Mesendoderm (in vitro differentiated cells): ENCODE results near the gene LRRC17.

Experiments used
- DNase-seq: peaks from one replicate; pipeline ENCODE4 v3.0.0; 2013
- H2AK5ac ChIP-seq: 2 replicates; pipeline ENCODE4 v1.6.1; 2013; ENCODE audit warnings: low read length, inconsistent platforms
- H2BK120ac ChIP-seq: 2 replicates; pipeline ENCODE4 v1.6.1; 2013; ENCODE audit warnings: low read depth, mild to moderate bottlenecking, low read length, moderate library complexity, mixed read lengths
- H2BK15ac ChIP-seq: replicated peaks from 2 replicates; pipeline ENCODE4 v1.6.1; 2013; ENCODE audit warnings: low read depth, mild to moderate bottlenecking, moderate library complexity
- H2BK5ac ChIP-seq: 2 replicates; pipeline ENCODE4 v1.6.1; 2013; ENCODE audit warnings: low read length, inconsistent platforms
- H3K18ac ChIP-seq: 2 replicates; pipeline ENCODE4 v1.6.1; 2013; ENCODE audit warnings: mild to moderate bottlenecking, low read length, mixed read lengths
- H3K23ac ChIP-seq: one replicate; pipeline ENCODE4 v1.6.1; 2013; ENCODE audit warnings: low read length
- H3K27ac ChIP-seq: 2 replicates; pipeline ENCODE4 v1.5.1; 2013; ENCODE audit warnings: low read depth, mild to moderate bottlenecking, inconsistent platforms, low read length, moderate library complexity
- H3K27me3 ChIP-seq: 2 replicates; pipeline ENCODE4 v1.6.1; 2013; ENCODE audit warnings: low read length, control low read depth, mild to moderate bottlenecking, inconsistent platforms; ENCODE audit not compliant: insufficient read depth, poor library complexity
- H3K36me3 ChIP-seq: 2 replicates; pipeline ENCODE4 v1.6.1; 2013; ENCODE audit warnings: low read length, inconsistent platforms; ENCODE audit not compliant: control insufficient read depth, insufficient read depth
- H3K4ac ChIP-seq: one replicate; pipeline ENCODE4 v1.6.1; 2013; ENCODE audit warnings: low read depth, mild to moderate bottlenecking, low read length, moderate library complexity
- H3K4me1 ChIP-seq: 2 replicates; pipeline ENCODE4 v1.6.1; 2013; ENCODE audit warnings: low read depth, low read length, inconsistent platforms; ENCODE audit not compliant: control insufficient read depth
- H3K4me2 ChIP-seq: 2 replicates; pipeline ENCODE4 v1.6.1; 2013; ENCODE audit warnings: low read length
- H3K4me3 ChIP-seq: 2 replicates; pipeline ENCODE4 v1.5.1; 2013; ENCODE audit warnings: mild to moderate bottlenecking, low read length
- H3K56ac ChIP-seq: one replicate; pipeline ENCODE4 v1.6.1; 2013; ENCODE audit warnings: low read length
- H3K79me1 ChIP-seq: 2 replicates; pipeline ENCODE4 v1.6.1; 2013; ENCODE audit warnings: low read length, inconsistent platforms
- H3K79me2 ChIP-seq: 2 replicates; pipeline ENCODE4 v1.6.1; 2013; ENCODE audit warnings: mild to moderate bottlenecking, low read length; ENCODE audit not compliant: control insufficient read depth, insufficient read depth
- H3K9ac ChIP-seq: 2 replicates; pipeline ENCODE4 v1.6.1; 2013; ENCODE audit warnings: low read length, inconsistent platforms
- H4K5ac ChIP-seq: one replicate; pipeline ENCODE4 v1.6.1; 2013; ENCODE audit warnings: low read length
- H4K8ac ChIP-seq: one replicate; pipeline ENCODE4 v1.6.1; 2013; ENCODE audit warnings: low read depth, mild to moderate bottlenecking, control low read depth, low read length, moderate library complexity
- WGBS: extraction: QIAGEN DNeasy Blood & Tissue Kit; methylation state at CpG from one replicate; pipeline ENCODE4 v1.1.7; 2013; ENCODE audit warnings: low lambda C conversion rate, missing lambda C conversion rate; ENCODE audit not compliant: insufficient coverage; ENCODE audit errors: extremely low coverage; 5-methylcytosine and 5-hydroxymethylcytosine counted together

The LRRC17 gene

DNA sequence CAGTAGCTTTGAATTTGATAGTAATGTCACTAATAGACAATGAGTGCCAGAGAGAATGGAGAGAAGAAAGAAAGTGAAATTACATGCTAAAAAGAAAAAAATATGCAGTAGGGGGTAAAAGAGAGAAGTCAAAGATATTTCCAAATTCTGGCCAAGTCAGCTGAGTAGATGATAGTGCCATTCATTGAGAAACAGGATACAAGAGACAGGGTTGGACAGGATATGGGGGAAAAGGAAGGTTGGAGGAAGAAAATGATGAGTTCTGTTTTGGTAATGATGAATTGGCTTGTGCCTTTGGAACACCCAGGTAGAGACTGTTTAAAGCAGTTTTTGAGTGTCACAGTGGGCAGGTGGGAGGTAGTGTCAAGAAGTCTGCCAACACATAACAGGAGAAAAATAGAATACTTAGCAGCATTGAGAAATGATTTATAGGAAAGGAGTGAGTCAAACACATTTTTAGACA is 78.3 kb downstream of the LRRC17 start:
- Histone ChIP-seq H3K79me2 (no peaks in the 10 kb centered on the region), H2BK5ac (no peak overlapping the region), H3K79me1 (no peaks in the 10 kb centered on the region), H4K8ac (no peak overlapping the region), H3K23ac (no peak overlapping the region), H2AK5ac (no peak overlapping the region), H3K4me2 (no peak overlapping the region), H3K4me1 (no peaks in the 10 kb centered on the region), H3K9ac (no peak overlapping the region), H3K27me3 (no peaks in the 10 kb centered on the region), H2BK120ac (no peak overlapping the region), H3K56ac (no peak overlapping the region), H3K4me3 (no peak overlapping the region), H3K4ac (no peak overlapping the region), H2BK15ac (no peak overlapping the region), H3K27ac (no peak overlapping the region), H3K36me3 (no peaks in the 10 kb centered on the region), H4K5ac (no peak overlapping the region), H3K18ac (no peak overlapping the region)
- no peak for DNase-seq

GRCh38 chr7:102991540-102992214 is 78.9 kb downstream of the LRRC17 start:
- DNase-seq = no peak
- Histone ChIP-seq H3K4ac (no peak overlapping the region), H3K9ac (no peak overlapping the region), H3K4me2 (no peak overlapping the region), H2BK5ac (no peak overlapping the region), H2AK5ac (no peak overlapping the region), H3K4me3 (no peak overlapping the region), H3K79me2 (no peaks in the 10 kb centered on the region), H3K56ac (no peak overlapping the region), H3K36me3 (no peaks in the 10 kb centered on the region), H3K27me3 (no peaks in the 10 kb centered on the region), H3K18ac (no peak overlapping the region), H3K79me1 (no peaks in the 10 kb centered on the region), H4K8ac (no peak overlapping the region), H2BK15ac (no peak overlapping the region), H3K23ac (no peak overlapping the region), H3K4me1 (no peaks in the 10 kb centered on the region), H2BK120ac (no peak overlapping the region), H3K27ac (no peak overlapping the region), H4K5ac (no peak overlapping the region)
- WGBS = no CpG with 5 or more reads among the region's 2 CpGs

DNA sequence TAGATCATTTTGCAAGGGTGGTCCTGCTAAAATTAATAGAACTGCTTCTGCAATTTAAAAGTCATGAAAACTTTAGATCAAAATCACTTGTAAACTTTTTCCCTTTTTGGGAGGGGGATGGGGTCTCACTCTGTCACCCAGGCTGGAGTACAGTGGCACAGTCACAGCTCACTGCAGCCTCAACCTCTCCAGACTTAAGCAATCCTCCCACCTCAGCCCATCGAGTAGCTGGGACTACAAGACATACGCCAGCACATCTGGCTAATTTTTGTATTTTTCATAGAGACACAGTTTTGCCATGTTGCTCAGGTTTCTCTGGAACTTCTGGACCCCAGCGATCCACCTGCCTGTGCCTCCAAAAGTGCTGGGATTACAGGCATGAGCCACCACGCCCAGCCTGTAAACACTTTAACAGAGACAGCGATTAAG is 79.7 kb downstream of the LRRC17 start:
- no peak overlapping the region for H3K9ac ChIP-seq
- H3K4me2 ChIP-seq = no peak overlapping the region
- H3K4ac ChIP-seq = no peak overlapping the region
- no peak overlapping the region for H2BK15ac ChIP-seq
- no peaks in the 10 kb centered on the region for H3K36me3 ChIP-seq
- H3K4me3 ChIP-seq = no peak overlapping the region
- H3K27ac ChIP-seq = no peak overlapping the region
- no peak overlapping the region for H3K56ac ChIP-seq
- WGBS = no CpG with 5 or more reads among the region's 5 CpGs
- H2AK5ac ChIP-seq = no peak overlapping the region
- H3K23ac ChIP-seq = no peak overlapping the region
- no peak overlapping the region for H4K8ac ChIP-seq
- no peak overlapping the region for H3K18ac ChIP-seq
- no peaks in the 10 kb centered on the region for H3K4me1 ChIP-seq
- H2BK5ac ChIP-seq = no peak overlapping the region
- DNase-seq = no peak
- no peaks in the 10 kb centered on the region for H3K79me1 ChIP-seq
- H3K79me2 ChIP-seq = no peaks in the 10 kb centered on the region
- H4K5ac ChIP-seq = no peak overlapping the region
- no peaks in the 10 kb centered on the region for H3K27me3 ChIP-seq
- H2BK120ac ChIP-seq = no peak overlapping the region

DNA sequence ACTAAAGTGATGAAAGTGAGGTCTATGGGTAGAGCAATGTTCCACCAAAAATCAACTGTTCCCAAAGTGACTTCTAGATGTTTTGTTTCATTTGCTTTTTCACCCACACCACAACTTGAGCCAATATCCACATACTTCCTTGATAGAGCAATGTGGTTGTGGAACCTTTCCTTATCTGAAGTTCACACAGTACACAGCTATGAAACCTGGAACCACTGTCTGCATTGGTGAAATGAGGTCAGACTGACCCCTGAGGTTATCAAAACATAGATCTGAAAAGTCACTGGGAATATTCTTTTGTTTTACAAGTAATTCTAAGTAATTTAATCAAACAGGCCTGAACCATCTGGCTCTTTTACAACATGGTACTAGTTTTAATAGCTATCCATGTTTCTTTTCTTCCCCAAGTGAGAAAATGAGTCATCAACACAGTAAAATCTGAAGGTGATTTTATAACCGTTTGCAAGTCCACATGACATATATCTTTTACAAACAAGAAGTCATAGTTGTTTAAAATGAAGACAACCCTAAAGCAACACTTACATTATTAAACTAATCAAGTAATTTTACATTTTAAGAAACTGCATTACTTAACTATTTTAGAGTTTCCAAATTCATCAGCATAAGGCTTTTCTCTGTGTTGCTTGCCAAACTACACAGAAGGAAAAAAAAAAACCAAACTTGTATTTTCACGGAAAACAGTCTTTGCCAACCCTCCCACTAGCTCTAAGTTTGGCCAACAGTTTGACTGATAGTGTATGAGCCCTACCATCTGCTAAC is 80.3 kb downstream of the LRRC17 start:
- no peak overlapping the region for H3K9ac ChIP-seq
- H4K8ac ChIP-seq = no peak overlapping the region
- H3K23ac ChIP-seq = no peak overlapping the region
- H3K18ac ChIP-seq = no peak overlapping the region
- H3K4me1 ChIP-seq = no peaks in the 10 kb centered on the region
- DNase-seq = no peak
- H4K5ac ChIP-seq = no peak overlapping the region
- H3K4me3 ChIP-seq = no peak overlapping the region
- no peak overlapping the region for H2BK15ac ChIP-seq
- H3K27me3 ChIP-seq = no peaks in the 10 kb centered on the region
- H3K4ac ChIP-seq = no peak overlapping the region
- no peaks in the 10 kb centered on the region for H3K79me2 ChIP-seq
- H3K27ac ChIP-seq = no peak overlapping the region
- no peak overlapping the region for H3K4me2 ChIP-seq
- no peak overlapping the region for H2BK120ac ChIP-seq
- no peaks in the 10 kb centered on the region for H3K79me1 ChIP-seq
- no peak overlapping the region for H3K56ac ChIP-seq
- H2BK5ac ChIP-seq = no peak overlapping the region
- WGBS = no CpG with 5 or more reads among the region's 2 CpGs
- H2AK5ac ChIP-seq = no peak overlapping the region
- no peaks in the 10 kb centered on the region for H3K36me3 ChIP-seq

DNA sequence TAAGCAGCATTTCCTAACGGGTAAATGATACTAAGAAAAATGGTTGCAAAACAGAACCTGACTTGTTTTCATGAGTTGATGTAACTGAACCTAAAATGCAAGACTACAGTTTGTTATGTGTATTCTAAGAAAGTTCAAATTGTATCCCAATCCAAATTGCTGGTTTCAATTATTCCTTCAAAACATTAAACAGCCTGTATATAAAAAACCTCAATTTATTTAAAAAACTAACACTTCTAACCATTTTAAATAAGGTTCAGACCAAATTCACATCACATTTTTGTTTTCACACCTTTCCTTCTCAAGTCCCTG is 80.9 kb downstream of the LRRC17 start:
- Histone ChIP-seq H3K56ac (no peak overlapping the region), H3K27me3 (no peaks in the 10 kb centered on the region), H3K79me2 (no peaks in the 10 kb centered on the region), H2BK5ac (no peak overlapping the region), H3K36me3 (no peaks in the 10 kb centered on the region), H2BK120ac (no peak overlapping the region), H2AK5ac (no peak overlapping the region), H4K5ac (no peak overlapping the region), H4K8ac (no peak overlapping the region), H2BK15ac (no peak overlapping the region), H3K9ac (no peak overlapping the region), H3K27ac (no peak overlapping the region), H3K79me1 (no peaks in the 10 kb centered on the region), H3K4me1 (no peaks in the 10 kb centered on the region), H3K4ac (no peak overlapping the region), H3K4me2 (no peak overlapping the region), H3K18ac (no peak overlapping the region), H3K4me3 (no peak overlapping the region), H3K23ac (no peak overlapping the region)
- no CpG with 5 or more reads among the region's 1 CpG for WGBS
- no peak for DNase-seq

DNA sequence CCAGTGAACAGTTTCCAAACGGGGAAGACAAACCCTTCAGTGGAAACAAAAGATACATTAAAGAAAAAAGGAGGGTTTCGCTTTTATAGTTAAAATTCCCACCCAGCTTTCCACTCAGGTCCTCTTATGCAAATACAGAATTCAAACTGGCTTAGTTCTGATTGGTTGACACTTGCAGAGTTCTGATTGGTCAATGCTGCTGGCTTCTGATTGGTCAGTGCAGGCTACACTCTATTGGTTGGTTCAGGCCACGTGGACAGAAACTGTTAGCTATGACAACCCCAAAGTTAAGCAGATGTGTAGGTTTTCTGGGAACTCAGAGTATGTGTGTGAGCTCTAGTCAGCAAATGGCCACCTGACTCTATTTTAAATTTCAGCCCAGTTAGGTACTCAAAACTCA is 81.8 kb downstream of the LRRC17 start:
- Histone ChIP-seq H2BK120ac (no peak overlapping the region), H3K27me3 (no peaks in the 10 kb centered on the region), H3K79me2 (no peaks in the 10 kb centered on the region), H2BK5ac (no peak overlapping the region), H3K4ac (no peak overlapping the region), H3K27ac (no peak overlapping the region), H4K8ac (no peak overlapping the region), H4K5ac (no peak overlapping the region), H3K36me3 (no peaks in the 10 kb centered on the region), H3K4me3 (no peak overlapping the region), H3K4me2 (no peak overlapping the region), H3K56ac (no peak overlapping the region), H3K23ac (no peak overlapping the region), H3K9ac (no peak overlapping the region), H2AK5ac (no peak overlapping the region), H3K4me1 (no peaks in the 10 kb centered on the region), H2BK15ac (no peak overlapping the region), H3K79me1 (no peaks in the 10 kb centered on the region), H3K18ac (no peak overlapping the region)
- no CpG with 5 or more reads among the region's 3 CpGs for WGBS
- DNase-seq = no peak
